Stromal cell of bone marrow (primary cell): ENCODE data around the gene TFPT.
"Not testable (repeated sequence)": the region's sequence is repeated elsewhere in the genome, so short reads cannot be mapped to it uniquely, and the experiment has no call there.

Experiments used
- DNase-seq: peaks from one replicate; pipeline ENCODE4 v3.0.0-alpha.2; 2012; ENCODE audit warnings: low read depth

The TFPT gene

DNA sequence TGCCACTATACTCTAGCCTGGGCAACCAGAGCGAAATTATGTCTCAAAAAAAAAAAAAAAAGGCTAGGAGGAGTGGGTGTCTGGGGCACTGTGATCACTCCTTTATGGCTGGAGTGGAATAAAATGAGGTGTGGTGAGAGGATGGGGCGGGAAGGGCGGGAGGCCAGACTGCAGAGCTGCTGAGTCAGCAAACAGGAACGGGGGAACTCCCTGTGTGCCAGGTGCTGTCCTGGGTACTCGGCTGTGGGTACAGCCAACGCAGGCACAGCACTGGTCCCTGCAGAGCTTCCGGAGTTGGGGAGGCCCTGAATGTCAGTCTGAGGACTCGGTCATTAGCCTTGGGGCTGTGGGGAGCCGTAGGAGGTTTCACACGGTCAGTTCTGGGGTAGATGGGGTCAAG is 5.8 kb upstream of the TFPT start:
- no peak for DNase-seq

DNA sequence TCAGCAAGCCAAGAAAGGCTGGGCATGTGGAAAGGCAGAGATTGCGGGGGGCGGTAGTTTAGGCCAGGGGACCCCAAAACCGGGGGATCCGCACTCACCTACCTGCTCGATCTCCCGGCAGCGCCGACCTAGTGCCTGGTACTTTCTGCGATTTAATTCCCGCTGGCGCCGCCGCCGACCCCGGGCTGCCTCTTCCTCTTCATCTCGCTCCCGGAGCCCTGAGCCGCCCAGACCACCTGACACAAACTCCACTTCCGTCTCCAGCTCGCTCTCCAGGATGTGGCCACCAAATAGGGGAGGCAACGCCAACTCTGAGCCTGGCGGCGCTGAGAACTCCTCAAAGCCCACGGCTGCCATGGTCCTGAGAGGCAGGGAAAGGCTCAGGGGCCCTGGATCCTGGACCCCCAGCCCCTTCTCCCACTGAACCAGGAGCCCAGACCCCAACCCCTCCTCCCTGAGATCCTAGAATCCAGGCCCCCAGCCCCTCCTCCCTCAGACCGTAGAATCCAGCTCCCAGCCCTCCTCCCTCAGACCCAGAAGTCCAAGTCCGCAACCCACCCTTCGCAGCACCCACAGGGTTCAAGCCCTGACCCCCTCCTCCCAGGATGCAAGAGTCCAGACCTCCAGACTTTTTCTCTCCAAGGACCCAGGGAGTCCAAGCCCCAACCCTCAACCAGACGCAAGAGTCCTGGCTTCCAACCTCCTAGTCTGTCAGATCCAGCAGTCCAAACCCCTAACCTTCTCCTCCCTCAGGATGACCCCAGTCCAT is 933 bp downstream of the TFPT start:
- peak; percentile 18 for DNase-seq

DNA sequence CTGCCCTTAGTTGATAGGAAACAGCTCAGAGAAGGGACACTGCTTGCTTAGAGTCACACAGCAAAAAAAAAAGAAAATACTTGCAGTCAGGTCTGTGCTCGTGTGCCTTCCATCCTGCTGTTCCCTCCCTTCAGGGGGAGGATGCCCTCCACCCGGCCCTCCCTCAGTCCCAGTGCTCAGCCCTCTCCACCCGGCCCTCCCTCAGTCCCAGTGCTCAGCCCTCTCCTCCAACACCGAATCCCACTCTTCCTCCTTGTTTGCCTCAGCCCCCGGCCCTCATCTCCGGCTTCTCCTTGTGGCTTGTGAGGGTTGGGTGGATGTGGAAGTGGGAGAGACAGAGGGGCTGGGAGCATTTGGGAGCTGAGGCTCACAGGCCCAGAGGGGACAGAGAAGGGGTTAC is 5.8 kb downstream of the TFPT start:
- no peak for DNase-seq

DNA sequence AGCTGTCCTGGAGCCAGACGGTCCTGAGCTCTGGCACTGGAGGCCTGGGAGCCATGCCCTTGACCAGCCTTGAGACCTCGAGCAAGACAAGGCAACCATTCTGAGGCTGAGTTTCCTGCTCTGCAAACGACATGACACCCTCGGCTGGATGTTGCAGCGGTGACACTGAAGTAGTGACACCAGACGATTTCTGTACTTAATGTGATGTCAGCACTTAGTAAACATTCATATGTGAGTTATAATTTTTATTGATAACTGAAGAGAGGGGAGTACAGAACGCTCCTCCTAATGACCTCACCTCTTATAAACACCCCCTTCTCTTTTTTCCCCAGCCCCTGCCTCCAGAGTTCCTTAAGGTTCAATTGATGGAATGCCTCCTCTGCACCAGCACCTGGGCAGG is 7.0 kb downstream of the TFPT start:
- DNase-seq = no peak

DNA sequence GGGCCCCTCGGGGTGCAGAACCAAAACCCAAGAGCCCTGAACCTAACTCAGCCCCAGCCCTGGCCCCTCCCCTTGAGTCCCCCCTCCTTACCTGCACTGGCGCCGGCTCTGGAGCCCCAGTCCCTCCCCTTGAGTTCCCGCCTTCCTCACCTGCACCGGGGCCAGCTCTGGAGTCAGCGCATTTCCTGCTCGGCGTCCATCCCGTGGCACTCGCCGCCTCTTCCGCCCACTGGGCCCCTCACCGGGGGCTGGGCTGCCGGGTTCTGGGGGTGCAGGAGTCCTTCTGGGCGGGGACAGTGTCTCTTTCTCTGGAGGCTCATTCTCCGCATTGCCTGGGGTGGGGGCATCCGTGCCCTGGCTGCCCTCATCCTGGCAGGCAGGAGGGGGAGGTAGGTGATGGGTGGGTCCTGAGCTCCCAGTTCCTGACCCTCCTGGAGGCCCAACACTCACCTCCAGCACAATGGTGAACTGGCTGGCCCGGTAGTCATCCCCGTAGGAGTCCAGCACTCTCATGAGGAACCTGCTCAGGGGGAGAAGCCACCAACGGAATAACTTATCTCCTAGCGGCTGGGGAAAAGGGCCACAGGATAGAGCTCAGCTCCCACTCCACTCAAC is 7.5 kb downstream of the TFPT start:
- DNase-seq = no peak

DNA sequence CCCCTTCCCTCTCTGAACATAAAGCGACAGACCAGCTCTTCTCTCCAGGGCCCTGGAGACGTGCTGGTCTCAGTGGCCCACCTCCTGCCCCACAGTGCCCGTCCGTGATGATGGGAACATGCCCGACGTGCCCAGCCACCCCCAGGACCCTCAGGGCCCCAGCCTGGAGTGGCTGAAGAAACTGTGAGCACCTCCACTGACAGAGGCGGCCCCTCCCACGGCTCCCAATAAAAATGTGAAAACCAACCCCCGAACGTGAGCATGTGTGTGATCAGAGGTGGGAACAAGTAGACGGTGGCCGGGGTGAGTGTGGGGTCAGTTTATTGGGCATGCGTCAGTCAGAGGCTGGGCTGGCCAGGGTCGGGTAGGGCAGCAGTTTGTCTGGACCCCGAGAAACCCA is 8.7 kb downstream of the TFPT start:
- DNase-seq = no peak

DNA sequence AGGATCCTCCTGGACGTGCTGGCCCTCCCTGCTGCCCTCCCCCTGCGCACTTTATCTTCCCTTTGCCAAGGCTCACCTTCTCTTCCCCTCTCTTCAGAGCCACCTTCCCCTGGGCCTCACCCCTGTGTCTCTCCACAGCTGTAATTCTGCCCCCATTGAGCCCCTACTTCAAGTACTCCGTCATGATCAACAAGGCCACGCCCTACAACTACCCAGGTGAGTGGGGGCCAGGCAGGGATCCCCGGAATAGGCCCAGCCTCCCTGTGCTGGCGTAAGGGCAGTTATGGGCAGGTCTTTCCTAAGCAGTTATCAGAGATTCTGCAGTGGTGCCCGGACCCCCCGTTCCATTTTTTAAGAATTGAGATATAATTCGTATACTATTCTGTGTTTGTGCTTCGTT is 9.7 kb downstream of the TFPT start:
- DNase-seq = no peak

DNA sequence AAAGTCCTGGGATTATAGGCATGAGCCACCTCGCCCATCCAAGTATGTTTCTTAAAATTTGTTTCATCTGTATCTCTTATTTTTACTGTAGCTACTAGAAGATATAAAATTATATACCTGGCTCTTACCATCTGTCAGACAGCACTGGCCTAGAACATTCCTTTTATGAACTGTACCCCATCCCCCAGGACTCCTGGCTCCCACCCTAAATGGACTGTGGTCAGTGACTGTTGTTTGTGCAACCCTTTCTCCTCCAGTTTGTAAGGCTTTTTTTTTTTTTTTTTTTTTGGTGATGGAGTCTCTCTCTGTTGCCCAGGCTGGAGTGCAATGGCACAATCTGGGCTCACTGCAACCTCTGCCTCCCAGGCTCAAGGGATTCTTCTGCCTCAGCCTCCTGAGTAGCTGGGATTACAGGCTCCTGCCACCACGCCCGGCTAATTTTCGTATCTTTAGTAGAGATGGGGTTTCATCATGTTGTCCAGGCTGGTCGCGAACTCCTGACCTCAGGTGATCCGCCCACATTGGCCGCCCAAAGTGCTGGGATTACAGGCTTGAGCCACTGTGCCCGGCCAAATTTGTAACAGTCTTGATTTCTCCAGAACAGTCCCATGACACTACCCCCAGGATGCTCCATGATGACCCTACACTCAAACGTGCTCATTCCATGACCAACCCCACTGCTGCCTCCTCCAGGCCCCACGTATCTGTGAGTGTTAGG is 10.3 kb downstream of the TFPT start:
- DNase-seq = no peak

DNA sequence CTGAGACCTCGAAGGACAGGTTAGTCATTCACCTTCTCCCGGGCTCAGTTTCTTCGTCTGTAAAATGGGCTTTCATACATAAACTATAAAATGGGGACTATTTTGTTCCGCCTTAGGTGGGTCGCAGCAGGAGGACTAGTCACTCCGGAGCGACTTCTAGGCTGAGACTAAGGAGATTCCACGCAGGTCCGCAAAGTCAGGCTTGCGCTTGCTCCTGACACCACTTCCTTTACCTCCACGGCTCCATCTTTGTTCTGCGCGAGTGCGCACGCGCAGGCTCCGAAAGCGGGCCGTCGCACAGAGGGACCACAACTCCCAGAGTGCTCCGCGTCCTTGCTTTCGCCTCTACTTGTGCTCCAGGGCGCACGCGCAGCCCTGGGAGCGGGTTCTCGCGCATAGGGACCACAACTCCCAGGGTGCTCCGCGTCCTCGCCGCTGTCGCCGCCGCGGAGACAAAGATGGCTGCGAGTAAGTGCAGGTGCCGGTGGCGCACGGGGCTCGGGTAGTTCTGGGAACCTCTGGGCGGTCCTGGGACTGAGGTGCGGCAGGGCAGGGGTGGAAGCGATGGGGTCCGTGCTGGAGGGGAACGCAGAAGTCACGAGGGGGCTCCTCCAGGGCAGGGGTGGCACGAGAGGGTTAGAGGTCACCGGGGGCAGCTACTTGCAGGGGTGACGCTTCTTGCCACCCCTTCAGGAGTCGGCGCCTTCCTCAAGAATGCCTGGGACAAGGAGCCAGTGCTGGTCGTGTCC is 12.9 kb downstream of the TFPT start, which contains the start of gene NDUFA3:
NDUFA3 (plus strand) TSS at position 435 of the 749 bp plus-strand sequence; CDS start at position 459, 24 bp downstream.
- DNase-seq = peak; percentile 96

DNA sequence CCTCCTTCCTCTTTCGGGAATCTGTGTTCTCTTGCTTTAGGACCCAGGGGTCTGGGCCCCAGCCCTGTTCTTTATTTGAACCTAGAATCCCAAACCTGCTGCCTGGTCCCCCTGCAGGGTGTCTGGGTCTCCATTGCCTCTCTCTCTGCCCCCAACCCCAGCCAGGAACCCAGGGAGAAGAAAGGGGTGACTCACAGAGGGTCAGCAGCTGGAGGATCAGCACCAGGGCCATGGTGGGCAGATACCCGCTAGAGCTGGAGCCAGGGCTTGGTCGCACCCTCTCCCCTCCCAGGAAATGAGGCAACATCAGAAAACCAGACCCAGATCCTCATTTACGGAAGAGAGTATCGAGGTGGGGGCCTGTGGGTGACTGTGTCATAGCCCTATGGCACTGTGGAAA is 14.9 kb downstream of the TFPT start, which contains the start of gene OSCAR:
OSCAR (minus strand) TSS at position 243 of the 400 bp plus-strand sequence; CDS start at position 232, 11 bp downstream.
- no peak for DNase-seq

DNA sequence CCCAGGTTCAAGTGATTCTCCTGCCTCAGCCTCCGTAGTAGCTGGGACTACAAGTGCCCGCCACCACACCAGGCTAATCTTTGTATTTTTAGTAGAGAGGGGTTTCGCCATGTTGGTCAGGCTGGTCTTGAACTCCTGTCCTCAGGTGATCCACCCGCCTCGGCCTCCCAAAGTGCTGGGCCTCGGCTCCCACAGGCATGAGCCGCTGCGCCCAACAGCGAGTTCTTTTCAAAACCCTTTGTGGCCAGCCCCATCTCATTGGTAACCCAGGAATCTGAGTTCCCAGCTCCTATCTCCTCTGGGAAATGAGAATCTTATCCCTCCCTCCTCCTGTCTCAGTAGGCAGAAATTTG is 15.6 kb downstream of the TFPT start:
- DNase-seq = not testable (repeated sequence)

DNA sequence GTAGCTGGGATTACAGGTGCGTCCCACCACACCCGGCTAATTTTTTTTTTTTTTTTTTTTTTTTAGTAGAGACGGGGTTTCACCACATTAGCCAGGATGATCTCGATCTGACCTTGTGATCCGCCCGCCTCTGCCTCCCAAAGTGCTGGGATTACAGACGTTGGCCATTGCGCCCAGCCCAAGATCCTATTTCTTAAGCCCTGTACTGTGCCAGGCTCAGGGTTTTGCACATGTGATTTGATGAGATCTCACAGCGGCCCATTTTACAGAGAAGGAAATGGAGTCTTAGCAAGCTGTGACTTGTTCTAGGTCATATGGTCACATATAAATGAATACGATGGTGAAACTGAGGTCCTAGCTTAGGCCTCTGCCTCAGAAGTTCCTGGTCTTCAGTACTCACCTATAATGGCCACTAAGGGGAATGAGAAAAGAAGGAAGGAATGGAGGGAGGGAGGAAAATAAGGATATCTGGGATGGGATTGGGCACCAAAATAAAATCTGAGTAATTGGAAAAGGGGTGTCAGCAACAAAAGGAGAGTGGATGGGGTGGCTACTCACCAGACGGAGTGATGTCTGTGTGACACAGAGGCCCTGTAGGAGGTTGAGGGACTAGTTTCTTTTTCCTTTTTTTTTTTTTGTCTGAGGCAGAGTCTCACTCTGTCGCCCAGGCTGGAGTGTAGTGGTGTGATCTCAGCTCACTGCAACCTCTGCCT is 16.1 kb downstream of the TFPT start:
- no peak for DNase-seq

DNA sequence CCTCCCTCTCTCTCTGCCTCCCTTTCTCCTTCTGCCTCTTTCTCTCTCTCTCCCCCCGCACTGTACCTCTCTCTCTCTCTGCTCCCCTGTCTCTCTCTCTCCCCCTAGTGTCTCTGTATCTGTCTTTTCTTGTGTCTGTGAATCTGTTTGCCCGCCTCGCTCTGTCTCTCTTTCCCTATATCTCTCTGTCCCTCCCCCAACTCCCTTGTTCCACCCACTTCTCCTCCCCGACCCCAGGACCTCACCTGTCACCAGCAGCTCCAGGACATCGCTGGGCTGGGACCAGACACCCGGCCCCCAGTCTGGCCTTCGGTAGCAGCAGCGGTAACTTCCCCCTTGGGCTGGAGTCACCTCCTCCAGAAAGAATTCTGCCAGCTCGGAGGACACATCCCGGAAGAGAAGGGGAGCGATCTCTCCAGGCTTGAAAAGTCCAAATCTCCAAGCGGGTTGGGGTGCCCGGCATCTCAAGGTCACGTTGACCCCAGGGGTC is 18.8 kb downstream of the TFPT start:
- peak; percentile 41 for DNase-seq

DNA sequence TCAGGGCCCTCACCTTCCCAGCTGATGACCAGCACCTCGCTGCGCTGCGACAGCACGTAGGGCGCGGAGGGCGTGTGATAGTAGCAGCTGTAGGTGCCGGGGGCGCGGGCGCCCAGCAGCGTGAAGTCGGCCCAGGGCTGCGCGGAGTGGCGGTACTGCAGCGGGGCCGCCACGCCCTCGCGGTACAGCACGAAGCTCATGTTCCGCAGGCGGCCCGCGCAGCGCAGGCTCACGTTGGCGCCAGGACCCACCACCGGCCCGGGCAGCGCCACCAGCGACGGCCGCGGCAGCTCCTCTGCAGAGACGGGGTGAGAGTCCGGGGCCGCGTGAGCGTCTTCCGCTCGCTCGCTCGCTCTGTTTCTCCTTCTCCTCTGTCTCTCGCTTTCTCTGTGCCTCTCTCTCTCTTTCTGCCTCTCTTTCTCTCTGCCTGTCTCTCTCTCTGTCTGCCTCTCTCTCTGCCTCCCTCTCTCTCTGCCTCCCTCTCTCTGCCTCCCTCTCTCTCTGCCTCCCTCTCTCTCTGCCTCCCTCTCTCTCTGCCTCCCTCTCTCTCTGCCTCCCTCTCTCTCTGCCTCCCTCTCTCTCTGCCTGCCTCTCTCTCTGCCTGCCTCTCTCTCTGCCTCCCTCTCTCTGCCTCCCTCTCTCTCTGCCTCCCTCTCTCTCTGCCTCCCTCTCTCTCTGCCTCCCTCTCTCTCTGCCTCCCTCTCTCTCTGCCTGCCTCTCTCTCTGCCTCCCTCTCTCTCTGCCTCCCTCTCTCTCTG is 19.4 kb downstream of the TFPT start:
- DNase-seq = peak; percentile 13

DNA sequence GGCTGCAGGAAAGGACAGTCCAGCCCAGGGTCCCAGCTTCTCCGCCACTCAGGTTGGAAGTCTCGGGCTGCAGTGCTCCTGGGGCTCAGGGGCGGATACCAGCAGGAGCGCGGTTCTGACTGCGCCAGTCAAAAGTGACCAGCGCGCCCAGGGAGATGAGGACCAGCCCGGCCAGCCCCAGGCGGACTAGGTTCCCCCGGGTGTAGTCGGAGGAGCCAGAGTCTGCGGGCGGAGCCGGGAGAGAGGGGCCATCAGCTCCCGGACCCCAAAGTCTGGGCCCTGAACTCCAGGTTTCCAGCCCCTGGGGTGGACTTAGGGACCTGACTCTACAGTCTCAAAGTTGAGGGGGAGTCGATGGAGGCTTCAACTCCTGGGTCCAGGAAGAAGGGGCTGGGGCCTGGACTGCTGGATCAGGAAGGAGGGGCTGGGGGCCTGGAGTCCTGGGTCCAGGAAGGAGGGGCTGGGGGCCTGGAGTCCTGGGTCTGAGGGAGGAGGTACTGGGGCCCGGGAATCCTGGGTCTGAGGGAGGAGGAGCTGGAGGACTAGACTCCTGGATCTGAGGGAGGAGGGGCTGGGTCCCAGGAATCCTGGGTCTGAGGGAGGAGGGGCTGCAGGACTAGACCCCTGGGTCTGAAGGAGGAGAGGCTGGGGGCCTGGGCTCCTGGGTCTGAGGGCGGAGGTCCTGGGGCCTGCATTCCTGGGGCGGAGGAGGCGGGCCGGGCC is 20.2 kb downstream of the TFPT start:
- no peak for DNase-seq

DNA sequence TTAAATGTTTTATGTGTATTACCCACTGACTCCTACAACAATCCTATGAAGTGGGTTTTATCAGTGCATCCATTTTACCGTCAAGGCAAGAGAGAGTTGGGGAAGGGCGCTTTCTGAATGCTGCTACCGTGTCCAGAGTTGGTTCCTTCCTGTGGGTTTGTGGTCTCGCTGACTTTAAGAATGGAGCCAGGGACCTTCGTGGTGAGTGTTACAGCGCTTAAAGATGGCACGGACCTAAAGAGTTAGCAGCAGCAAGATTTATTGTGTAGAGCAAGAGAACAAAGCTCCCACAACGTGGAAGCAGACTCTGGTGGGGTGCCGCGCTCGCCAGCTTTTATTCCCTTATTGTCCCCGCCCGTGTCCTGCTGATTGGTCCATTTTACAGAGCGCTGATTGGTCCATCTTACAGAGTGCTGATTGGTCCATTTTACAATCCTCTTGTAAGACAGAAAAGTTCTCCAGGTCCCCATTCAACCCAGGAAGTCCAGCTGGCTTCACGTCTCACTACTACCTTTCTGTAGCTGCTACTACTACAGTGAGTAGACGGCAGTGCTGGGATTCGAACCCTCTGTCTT is 20.9 kb downstream of the TFPT start:
- DNase-seq = no peak

DNA sequence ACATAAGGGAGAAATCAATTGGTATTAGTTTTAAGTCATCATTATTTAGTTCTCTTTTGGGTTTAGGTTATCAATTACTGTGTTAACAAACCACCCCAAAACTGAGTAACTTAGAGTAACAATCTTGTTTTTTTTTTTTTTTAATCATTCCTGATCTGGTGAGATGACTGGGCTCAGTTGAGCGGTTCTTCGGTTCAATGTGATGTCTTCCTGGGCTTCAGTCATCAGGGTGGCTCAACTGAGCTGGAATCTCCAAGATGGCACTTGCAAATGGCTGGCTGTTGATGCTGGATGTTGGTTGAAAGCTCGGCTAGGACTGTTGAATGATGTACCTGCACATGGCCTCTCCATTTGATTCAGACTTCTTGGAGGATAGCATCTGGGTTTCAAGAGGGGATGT is 31.0 kb downstream of the TFPT start:
- no peak for DNase-seq

DNA sequence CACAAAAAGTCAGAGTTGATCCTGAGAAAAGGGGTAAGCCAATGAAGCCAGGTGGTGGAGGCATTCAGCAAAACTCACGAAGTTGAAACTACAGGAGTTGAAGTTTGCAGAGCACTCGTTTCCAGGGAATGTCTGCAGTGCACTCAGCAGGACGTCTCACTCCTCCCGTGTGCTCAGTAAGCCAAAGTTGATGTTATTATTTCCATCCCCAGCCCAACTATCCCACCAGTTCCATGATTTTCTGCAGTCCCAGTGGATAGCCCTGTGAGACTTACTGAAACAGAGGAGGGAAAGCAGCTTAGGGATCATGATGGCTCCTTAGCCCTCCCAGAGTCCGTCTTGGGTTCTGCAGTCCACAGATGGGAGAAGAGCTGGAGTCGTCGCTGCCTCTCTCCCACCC is 34.4 kb downstream of the TFPT start, which contains the start of gene TARM1:
TARM1 (minus strand) TSS at position 334 of the 400 bp plus-strand sequence; CDS start at position 309, 25 bp downstream.
- DNase-seq = no peak

DNA sequence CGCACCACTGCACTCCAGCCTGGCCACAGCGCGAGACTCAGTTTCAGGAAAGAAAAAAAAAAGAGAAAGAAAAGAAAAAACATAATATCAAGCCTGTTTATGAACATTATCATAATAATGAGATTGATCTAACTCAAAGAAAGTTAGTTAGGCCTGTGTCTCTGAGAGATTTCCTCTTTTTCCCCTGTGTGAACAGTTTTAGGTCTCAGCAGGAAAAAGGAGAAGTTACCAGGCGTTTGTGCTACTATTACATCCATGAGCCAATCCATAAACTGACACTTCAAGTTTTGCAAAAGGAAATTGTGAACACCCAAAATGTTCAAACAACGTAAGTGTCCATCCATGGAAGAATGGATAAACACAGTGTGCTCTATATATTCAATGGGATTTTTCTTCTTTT is 38.1 kb downstream of the TFPT start:
- no peak for DNase-seq

DNA sequence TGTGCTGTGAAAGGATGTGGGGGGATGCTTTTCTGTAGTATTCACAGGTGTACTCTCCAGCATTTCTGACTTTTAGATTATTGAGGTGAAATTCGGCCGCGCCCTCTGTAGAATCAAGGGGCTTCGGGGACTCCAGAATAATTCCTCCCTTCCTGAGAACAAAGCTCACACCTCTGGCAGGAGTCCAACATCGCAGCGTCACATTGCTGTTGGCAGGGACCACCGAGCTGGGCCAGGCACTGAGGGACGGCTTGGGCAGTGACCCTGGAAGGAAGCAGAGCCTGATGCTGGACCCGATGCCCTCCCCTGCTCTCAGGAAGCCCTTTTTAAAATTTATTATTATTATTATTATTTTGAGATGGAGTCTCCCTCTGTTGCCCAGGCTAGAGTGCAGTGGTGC is 40.6 kb downstream of the TFPT start:
- no peak for DNase-seq
